Measurements from ENCODE around the gene EIF3I. TPM values are rescaled to one million over a fixed set of nuclear protein-coding genes. Genes with fewer than 3 reads are reported as not detected.

Gene EIF3I
- total and polyA plus RNA-seq, 2 of the 8 experiments (the other 6 are each of a cell fraction or from before 2014, with no cell fraction given), result 247 to 346 TPM

GRCh38 chr1:32221581-32221979 is 627 bp upstream of the EIF3I start (continued):
- TF ChIP-seq CHD1 (IDR thresholded peaks at IDR 0.05; ENCODE audit: low read depth, low read length) (no peak), JUN (IDR thresholded peaks at IDR 0.05; ENCODE audit: low read depth, low read length) (no peak), RNF2 (IDR thresholded peaks at IDR 0.05; ENCODE audit: borderline replicate concordance, low read depth, low read length, missing control alignments, poor library complexity, severe bottlenecking) (no peak), TAF7 (optimal IDR thresholded peaks at IDR 0.05; ENCODE audit: borderline replicate concordance, low read depth, low read length) (no peak)
